Inflammatory macrophage treated with lipopolysaccharide for 1 hour (primary cell): ENCODE data around the gene EPB41L2.
"Not testable (repeated sequence)": the region's sequence is repeated elsewhere in the genome, so short reads cannot be mapped to it uniquely, and the experiment has no call there.

Experiments used
- DNase-seq, 2 donors: peaks; one replicate each; pipeline ENCODE4 v3.0.0-alpha.2; 2020 to 2022

Gene EPB41L2

GRCh38 chr6:131001111-131001736 is 61.8 kb downstream of the EPB41L2 start:
- DNase-seq = peak in 1 of 2 donors; percentile 25

GRCh38 chr6:131000544-131000943 is 62.5 kb downstream of the EPB41L2 start:
- no peak for DNase-seq

- DNase-seq = no peak
These were observed 65.8 kb downstream of the EPB41L2 start for GRCh38 chr6:130997061-130997753.

- no peak for DNase-seq
These were observed 66.4 kb downstream of the EPB41L2 start for GRCh38 chr6:130996635-130997034.

- no peak for DNase-seq
These were observed 67.1 kb downstream of the EPB41L2 start for GRCh38 chr6:130995783-130996447.

- DNase-seq = no peak
These were observed 68.5 kb downstream of the EPB41L2 start for GRCh38 chr6:130994319-130995097.

- no peak for DNase-seq
These were observed 69.7 kb downstream of the EPB41L2 start for GRCh38 chr6:130993292-130993765.

- no peak for DNase-seq
These were observed 71.5 kb downstream of the EPB41L2 start for GRCh38 chr6:130991422-130992137.

GRCh38 chr6:130987539-130987938 is 75.5 kb downstream of the EPB41L2 start:
- DNase-seq = not testable (repeated sequence)

GRCh38 chr6:130985115-130985514 is 77.9 kb downstream of the EPB41L2 start:
- no peak for DNase-seq

GRCh38 chr6:130982941-130983456 is 80.0 kb downstream of the EPB41L2 start:
- no peak for DNase-seq

GRCh38 chr6:130982135-130982534 is 80.9 kb downstream of the EPB41L2 start:
- no peak for DNase-seq

- DNase-seq = no peak
These were observed 81.6 kb downstream of the EPB41L2 start for GRCh38 chr6:130981409-130981808.

GRCh38 chr6:130980310-130981032 is 82.6 kb downstream of the EPB41L2 start:
- DNase-seq = peak in 1 of 2 donors; percentile 21

GRCh38 chr6:130978660-130979396 is 84.2 kb downstream of the EPB41L2 start:
- DNase-seq = no peak

GRCh38 chr6:130978180-130978579 is 84.9 kb downstream of the EPB41L2 start:
- DNase-seq = no peak

- DNase-seq = no peak
These were observed 87.7 kb downstream of the EPB41L2 start for GRCh38 chr6:130975325-130975724.

- no peak for DNase-seq
These were observed 89.3 kb downstream of the EPB41L2 start for GRCh38 chr6:130973521-130974277.

- no peak for DNase-seq
These were observed 91.5 kb downstream of the EPB41L2 start for GRCh38 chr6:130971504-130971903.

- no peak for DNase-seq
These were observed 92.1 kb downstream of the EPB41L2 start for GRCh38 chr6:130970839-130971410.
